ENCODE measurements around the gene SH3RF3.

Gene SH3RF3

GRCh38 chr2:109507217-109507616 is 378.2 kb downstream of the SH3RF3 start:
- DNase-seq (ENCODE audit: low read depth): no peak

- no peak for DNase-seq (ENCODE audit: low read depth)
Measured at GRCh38 chr2:109507828-109508227, 378.8 kb downstream of the SH3RF3 start.

GRCh38 chr2:109508556-109508955 is 379.6 kb downstream of the SH3RF3 start:
- DNase-seq (ENCODE audit: low read depth): no peak

GRCh38 chr2:109510136-109511028 is 381.4 kb downstream of the SH3RF3 start:
- peak; percentile 48 for DNase-seq (ENCODE audit: low read depth)

GRCh38 chr2:109511168-109511567 is 382.2 kb downstream of the SH3RF3 start:
- DNase-seq (ENCODE audit: low read depth): no peak

GRCh38 chr2:109512076-109512475 is 383.1 kb downstream of the SH3RF3 start:
- DNase-seq (ENCODE audit: low read depth): no peak

- no peak for DNase-seq (ENCODE audit: low read depth)
Measured at GRCh38 chr2:109513230-109513629, 384.2 kb downstream of the SH3RF3 start.

- DNase-seq (ENCODE audit: low read depth): peak; percentile 91
Measured at GRCh38 chr2:109513749-109514588, 385.0 kb downstream of the SH3RF3 start.

GRCh38 chr2:109514857-109515256 is 385.9 kb downstream of the SH3RF3 start:
- no peak for DNase-seq (ENCODE audit: low read depth)

- no peak for DNase-seq (ENCODE audit: low read depth)
Measured at GRCh38 chr2:109516445-109517117, 387.6 kb downstream of the SH3RF3 start.

- no peak for DNase-seq (ENCODE audit: low read depth)
Measured at GRCh38 chr2:109517118-109517889, 388.3 kb downstream of the SH3RF3 start.

GRCh38 chr2:109519513-109519912 is 390.5 kb downstream of the SH3RF3 start:
- DNase-seq (ENCODE audit: low read depth): no peak

GRCh38 chr2:109521233-109522062 is 392.4 kb downstream of the SH3RF3 start:
- no peak for DNase-seq (ENCODE audit: low read depth)

GRCh38 chr2:109522063-109522374 is 393.0 kb downstream of the SH3RF3 start:
- DNase-seq (ENCODE audit: low read depth): no peak

- no peak for DNase-seq (ENCODE audit: low read depth)
Measured at GRCh38 chr2:109523121-109523520, 394.1 kb downstream of the SH3RF3 start.

GRCh38 chr2:109523536-109524361 is 394.7 kb downstream of the SH3RF3 start:
- DNase-seq (ENCODE audit: low read depth): no peak

- DNase-seq (ENCODE audit: low read depth): no peak
Measured at GRCh38 chr2:109525836-109526235, 396.8 kb downstream of the SH3RF3 start.

GRCh38 chr2:109526442-109526970 is 397.5 kb downstream of the SH3RF3 start:
- no peak for DNase-seq (ENCODE audit: low read depth)

- no peak for DNase-seq (ENCODE audit: low read depth)
Measured at GRCh38 chr2:109527079-109527478, 398.1 kb downstream of the SH3RF3 start.

Data from GM04504 (cell line).